ENCODE measurements around the gene TECR. TPM values are rescaled to one million over a fixed set of nuclear protein-coding genes. Genes with fewer than 3 reads are reported as not detected.

Gene TECR
- total and polyA plus RNA-seq, 10 donors: 51.6 to 92.2 (median 74.4) TPM

DNA sequence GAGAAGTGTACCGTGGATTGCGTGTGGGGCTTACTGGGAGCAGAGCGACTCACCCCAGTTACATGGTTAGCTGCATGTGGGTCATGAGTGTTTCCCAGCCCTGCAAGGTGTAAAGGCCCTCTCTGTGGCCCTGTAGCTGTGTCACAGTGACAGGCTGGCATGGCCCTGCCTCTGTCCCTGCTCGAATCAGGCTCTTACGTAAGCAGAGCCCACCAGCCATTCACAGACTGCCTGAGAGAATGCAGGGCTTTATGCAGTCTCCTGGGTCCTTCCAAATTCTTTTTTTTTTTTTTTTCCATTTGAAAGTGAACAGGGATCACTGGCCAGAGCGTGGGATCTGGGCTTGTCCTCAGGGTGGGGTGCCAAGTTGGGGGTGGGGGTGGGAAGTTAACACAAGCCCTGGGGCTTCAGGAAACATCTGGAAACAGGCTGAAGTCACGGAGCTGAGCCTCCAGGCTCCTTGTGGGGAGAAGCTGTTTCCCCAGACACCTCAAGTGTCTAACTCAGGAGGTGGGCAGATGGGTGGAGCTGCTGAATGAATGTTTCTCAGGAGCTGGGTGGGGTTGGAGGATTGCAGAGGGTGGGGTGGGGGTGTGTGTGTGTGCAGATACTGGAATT lies 13.4 kb downstream of the TECR start:
- no peak for TF ChIP-seq POLR2AphosphoS5 (IDR thresholded peaks at IDR 0.05)
- no peak for TF ChIP-seq POLR2A (IDR thresholded peaks at IDR 0.05)
- H3K27ac ChIP-seq: no peak overlapping the region
- WGBS, 5 donors: 41 to 65% (median 47%) methylated on average over 7 of the region's 7 CpGs

DNA sequence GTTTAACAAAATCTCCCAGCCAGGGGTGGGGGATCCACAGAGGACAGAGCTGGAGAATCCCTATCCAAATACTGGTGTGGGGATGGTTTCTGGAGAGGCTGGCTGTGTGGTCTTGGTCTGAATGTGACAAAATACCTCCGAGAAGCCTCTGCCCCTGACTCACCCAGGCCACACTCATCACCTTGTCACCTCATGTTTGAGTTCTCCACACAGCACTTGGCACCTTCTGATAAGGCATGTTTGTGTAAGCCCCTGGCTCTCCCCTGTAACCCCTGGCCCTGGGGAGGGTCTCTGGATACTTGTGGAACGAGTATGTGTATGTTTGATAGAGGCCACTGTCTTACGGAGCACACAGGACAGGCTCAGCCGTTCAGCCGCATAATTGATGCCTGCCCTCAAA lies 14.7 kb downstream of the TECR start:
- WGBS, 5 donors: 86 to 100% (median 92%) methylated on average over 3 to 5 of the region's 5 CpGs

More for the DNA sequence above, 13.4 kb downstream of the TECR start:
- no peak overlapping the region for H3K4me3 ChIP-seq
- H3K36me3 ChIP-seq: peaks cover 0 to 51% (median 4%) of the 10 kb centered on the region in 6 donors
- peaks cover 0 to 33% (median 2%) of the 10 kb centered on the region in 6 donors for H3K4me1 ChIP-seq
- intact Hi-C loops (cut with DNase I; ENCODE audit: low total_unique reads): no loop called here
- H3K27me3 ChIP-seq (replicated peaks in 1 of 7): no peaks in the 10 kb centered on the region
- H3K9me3 ChIP-seq: no peaks in the 10 kb centered on the region
- DNase-seq: no peak

DNA sequence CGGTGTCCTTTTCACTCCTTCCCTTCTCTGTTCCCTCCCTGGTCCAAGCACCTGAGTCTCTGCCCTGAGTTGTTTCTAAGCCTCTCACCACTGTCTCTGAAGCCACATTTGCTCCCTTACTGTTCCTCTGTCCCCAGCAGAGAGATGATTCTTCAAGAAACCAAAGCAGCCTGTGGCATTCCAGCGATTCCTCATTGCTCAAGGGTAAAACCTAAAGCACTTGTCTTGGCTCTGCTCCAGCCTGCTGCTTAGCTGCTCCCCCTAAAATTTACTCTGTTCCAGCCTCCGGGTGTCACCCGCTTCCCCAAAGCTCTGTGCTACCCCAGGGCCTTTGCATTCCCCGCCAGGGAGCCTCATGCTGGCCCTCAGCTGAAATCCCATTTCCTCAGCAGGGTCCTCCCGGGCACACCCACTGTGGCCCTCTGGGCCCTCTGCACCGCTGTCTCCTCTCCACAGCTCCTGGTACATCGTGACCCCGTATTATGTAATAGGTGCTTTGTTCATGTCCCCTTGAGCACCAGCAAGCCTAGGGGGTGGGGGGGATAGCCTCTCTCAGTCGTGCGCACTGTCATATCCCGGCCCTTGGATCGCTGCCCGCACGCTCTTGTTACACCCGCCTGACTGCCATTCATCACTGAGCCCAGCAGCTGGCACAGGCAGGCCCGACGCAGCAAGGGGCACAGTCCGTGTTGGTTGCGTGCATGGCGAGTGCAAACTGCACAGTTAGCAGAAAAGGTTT lies 15.8 kb downstream of the TECR start:
- 82 to 89% (median 85%) methylated on average over 13 to 21 of the region's 21 CpGs for WGBS, 5 donors
- H3K9me3 ChIP-seq: no peaks in the 10 kb centered on the region
- TF ChIP-seq POLR2A (IDR thresholded peaks at IDR 0.05) (no peak), POLR2AphosphoS5 (IDR thresholded peaks at IDR 0.05) (no peak)
- TF ChIP-seq, protein P1, sequence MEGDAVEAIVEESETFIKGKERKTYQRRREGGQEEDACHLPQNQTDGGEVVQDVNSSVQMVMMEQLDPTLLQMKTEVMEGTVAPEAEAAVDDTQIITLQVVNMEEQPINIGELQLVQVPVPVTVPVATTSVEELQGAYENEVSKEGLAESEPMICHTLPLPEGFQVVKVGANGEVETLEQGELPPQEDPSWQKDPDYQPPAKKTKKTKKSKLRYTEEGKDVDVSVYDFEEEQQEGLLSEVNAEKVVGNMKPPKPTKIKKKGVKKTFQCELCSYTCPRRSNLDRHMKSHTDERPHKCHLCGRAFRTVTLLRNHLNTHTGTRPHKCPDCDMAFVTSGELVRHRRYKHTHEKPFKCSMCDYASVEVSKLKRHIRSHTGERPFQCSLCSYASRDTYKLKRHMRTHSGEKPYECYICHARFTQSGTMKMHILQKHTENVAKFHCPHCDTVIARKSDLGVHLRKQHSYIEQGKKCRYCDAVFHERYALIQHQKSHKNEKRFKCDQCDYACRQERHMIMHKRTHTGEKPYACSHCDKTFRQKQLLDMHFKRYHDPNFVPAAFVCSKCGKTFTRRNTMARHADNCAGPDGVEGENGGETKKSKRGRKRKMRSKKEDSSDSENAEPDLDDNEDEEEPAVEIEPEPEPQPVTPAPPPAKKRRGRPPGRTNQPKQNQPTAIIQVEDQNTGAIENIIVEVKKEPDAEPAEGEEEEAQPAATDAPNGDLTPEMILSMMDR (IDR thresholded peaks at IDR 0.05 in 8 of 11, conservative IDR thresholded peaks at IDR 0.05 in 3 of 11): no peak
- H3K27ac ChIP-seq: no peak overlapping the region
- no peak for DNase-seq
- H3K27me3 ChIP-seq (replicated peaks in 1 of 7): no peaks in the 10 kb centered on the region
- intact Hi-C loops (cut with DNase I; ENCODE audit: low total_unique reads): no loop called here
- peaks cover 0 to 62% (median 4%) of the 10 kb centered on the region in 6 donors for H3K36me3 ChIP-seq
- peaks cover 0 to 33% (median 1%) of the 10 kb centered on the region in 6 donors for H3K4me1 ChIP-seq
- H3K4me3 ChIP-seq: no peak overlapping the region

More for the DNA sequence above, 14.7 kb downstream of the TECR start:
- Histone ChIP-seq H3K27ac (no peak overlapping the region), H3K36me3 (peaks cover 0 to 60% (median 4%) of the 10 kb centered on the region in 6 donors), H3K4me3 (no peak overlapping the region), H3K4me1 (peaks cover 0 to 28% (median 0%) of the 10 kb centered on the region in 6 donors), H3K27me3 (replicated peaks in 1 of 7) (no peaks in the 10 kb centered on the region), H3K9me3 (no peaks in the 10 kb centered on the region)
- no peak for DNase-seq
- TF ChIP-seq POLR2AphosphoS5 (IDR thresholded peaks at IDR 0.05) (no peak), POLR2A (IDR thresholded peaks at IDR 0.05) (no peak)
- TF ChIP-seq, protein P1 (IDR thresholded peaks at IDR 0.05 in 8 of 11, conservative IDR thresholded peaks at IDR 0.05 in 3 of 11): no peak
- intact Hi-C loops (cut with DNase I; ENCODE audit: low total_unique reads): no loop called here

DNA sequence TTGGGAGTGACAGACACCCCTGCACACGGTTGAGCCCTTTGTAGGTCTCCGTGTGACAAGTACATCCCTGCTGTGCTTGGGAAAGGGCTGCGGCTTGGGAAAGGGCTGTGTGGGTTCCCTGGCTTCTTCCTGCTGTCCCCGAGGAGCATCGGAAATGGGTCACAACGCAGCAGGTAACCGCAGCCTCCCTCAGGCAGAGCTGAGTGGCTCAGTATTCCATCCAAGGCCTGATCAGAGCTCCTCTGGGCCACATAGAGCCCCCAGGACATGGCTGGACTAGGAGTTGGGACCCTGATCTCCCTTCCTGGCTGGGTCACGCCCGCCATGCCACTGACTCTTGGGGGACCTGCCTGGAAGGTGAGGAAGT lies 16.3 kb downstream of the TECR start:
- no peak overlapping the region for H3K4me3 ChIP-seq

More for the DNA sequence above, 16.3 kb downstream of the TECR start:
- peaks cover 0 to 38% (median 7%) of the 10 kb centered on the region in 6 donors for H3K4me1 ChIP-seq
- H3K36me3 ChIP-seq: peaks cover 0 to 59% (median 4%) of the 10 kb centered on the region in 6 donors
- no peak for DNase-seq
- TF ChIP-seq, protein P1 (IDR thresholded peaks at IDR 0.05 in 8 of 11, conservative IDR thresholded peaks at IDR 0.05 in 3 of 11): no peak
- TF ChIP-seq POLR2AphosphoS5 (IDR thresholded peaks at IDR 0.05) (no peak), POLR2A (IDR thresholded peaks at IDR 0.05) (no peak)
- H3K9me3 ChIP-seq: no peaks in the 10 kb centered on the region
- no peaks in the 10 kb centered on the region for H3K27me3 ChIP-seq (replicated peaks in 1 of 7)
- intact Hi-C loops (cut with DNase I; ENCODE audit: low total_unique reads): no loop called here
- WGBS, 5 donors: 89 to 93% (median 90%) methylated on average over 6 to 9 of the region's 9 CpGs
- H3K27ac ChIP-seq: no peak overlapping the region
